AG10803 (cell line): Measurements from ENCODE around the gene MNAT1.

Experiments
- DNase-seq: peaks from one replicate; pipeline ENCODE4 v3.0.0; 2010; ENCODE audit warnings: low read depth
- H3K4me3 ChIP-seq: 2 replicates; pipeline ENCODE4 v1.5.1; 2011; ENCODE audit warnings: mild to moderate bottlenecking, low read length, control low read depth
- CTCF ChIP-seq: conservative IDR thresholded peaks from 2 replicates; pipeline ENCODE4 v1.5.1; 2011; ENCODE audit warnings: mild to moderate bottlenecking, low read length, control low read depth, inconsistent platforms

Gene MNAT1

GRCh38 chr14:60734465-60735242 lies at the start of gene MNAT1:
Gene MNAT1, plus strand, starts transcription at chr14:60734761. Its CDS starts 102 bp downstream, at chr14:60734863.
- peak; percentile 87 for DNase-seq
- peak; percentile 21; the same call in 1 of the 2 replicates for TF ChIP-seq CTCF
- peak within 1 kb of the TSS; percentile 70 for H3K4me3 ChIP-seq

- no peak for DNase-seq
- TF ChIP-seq CTCF: no peak
- H3K4me3 ChIP-seq: no peak overlapping the region
Observed at GRCh38 chr14:60686865-60687264, 47.7 kb upstream of the MNAT1 start.

GRCh38 chr14:60691383-60692113 lies 43.0 kb upstream of the MNAT1 start:
- no peak for TF ChIP-seq CTCF
- no peak overlapping the region for H3K4me3 ChIP-seq

GRCh38 chr14:60695327-60695726 lies 39.2 kb upstream of the MNAT1 start:
- no peak for TF ChIP-seq CTCF
- no peak for DNase-seq
- H3K4me3 ChIP-seq: no peak overlapping the region

More at GRCh38 chr14:60691383-60692113, 43.0 kb upstream of the MNAT1 start:
- no peak for DNase-seq

- H3K4me3 ChIP-seq: no peak overlapping the region
- DNase-seq: no peak
- no peak for TF ChIP-seq CTCF
Observed at GRCh38 chr14:60700598-60700997, 34.0 kb upstream of the MNAT1 start.

- H3K4me3 ChIP-seq: no peak overlapping the region
- no peak for DNase-seq
- TF ChIP-seq CTCF: no peak
Observed at GRCh38 chr14:60705100-60705499, 29.5 kb upstream of the MNAT1 start.
